OCI-LY7 (cell line): ENCODE measurements around the gene DST. TPM values are rescaled to one million over a fixed set of nuclear protein-coding genes. Genes with fewer than 3 reads are reported as not detected.

Experiments
- Bru-seq: library from RNA; stranded (reverse); fragments of 400-500 nt; gene quantifications from one replicate; lab custom pipeline; 2021; lab: Mats Ljungman, UMichigan
- BruChase-seq, 2 experiments: library from RNA; stranded (reverse); fragments of 400-500 nt; gene quantifications; one replicate each; lab custom pipeline; 2021; lab: Mats Ljungman, UMichigan
- BruUV-seq: library from RNA; stranded (reverse); fragments of 400-500 nt; replicated peaks from 2 replicates; lab custom pipeline; 2021; lab: Mats Ljungman, UMichigan
- CTCF ChIA-PET: fragments of 300-600 bp; sonication (Branson Sonifier 250); formaldehyde crosslinking; loops from one replicate; lab custom pipeline; 2022; ENCODE audit warnings: antibody characterized with exemption; ENCODE audit not compliant: unreplicated experiment; lab: Charles Lee
- POLR2A ChIA-PET: fragments of 300-600 bp; sonication (Branson Sonifier 250); formaldehyde crosslinking; loops from one replicate; lab custom pipeline; 2022; ENCODE audit warnings: antibody characterized with exemption; lab: Charles Lee
- DNase-seq: peaks from one replicate; pipeline ENCODE4 v3.0.0-alpha.2; 2015; ENCODE audit warnings: low spot score
- H2AFZ ChIP-seq: fragments of 200-600 bp; sonication (generic), shearing (Covaris generic); 2 replicates; pipeline ENCODE4 v1.6.1; 2014; ENCODE audit warnings: mild to moderate bottlenecking, antibody characterized with exemption, low read length, moderate library complexity
- H3K27ac ChIP-seq: fragments of 200-600 bp; sonication (generic); 2 replicates; pipeline ENCODE4 v1.5.1; 2014; ENCODE audit warnings: mixed run types, low read depth, mild to moderate bottlenecking, moderate library complexity, low read length, inconsistent platforms; ENCODE audit not compliant: poor library complexity, severe bottlenecking
- H3K36me3 ChIP-seq: fragments of 200-600 bp; sonication (generic); 2 replicates; pipeline ENCODE4 v1.6.1; 2014; ENCODE audit warnings: mild to moderate bottlenecking, antibody characterized with exemption, low read length, moderate library complexity, mixed read lengths; ENCODE audit not compliant: insufficient read depth
- H3K4me1 ChIP-seq: fragments of 200-600 bp; sonication (generic); 2 replicates; pipeline ENCODE4 v1.5.1; 2014; ENCODE audit warnings: mild to moderate bottlenecking, low read length; ENCODE audit not compliant: insufficient read depth, poor library complexity, severe bottlenecking
- H3K4me2 ChIP-seq: fragments of 200-600 bp; sonication (generic); 2 replicates; pipeline ENCODE4 v1.6.1; 2014; ENCODE audit warnings: mild to moderate bottlenecking, low read length
- H3K4me3 ChIP-seq: fragments of 200-600 bp; sonication (generic); 2 replicates; pipeline ENCODE4 v1.5.1; 2014; ENCODE audit warnings: mild to moderate bottlenecking, low read depth, low read length; ENCODE audit not compliant: poor library complexity, severe bottlenecking
- H3K79me2 ChIP-seq: fragments of 200-600 bp; sonication (generic); 2 replicates; pipeline ENCODE4 v1.6.1; 2016; ENCODE audit warnings: low read depth, mild to moderate bottlenecking, low read length, moderate library complexity, mixed read lengths; ENCODE audit not compliant: insufficient read depth
- H3K9me2 ChIP-seq: fragments of 200-600 bp; sonication (generic); 2 replicates; pipeline ENCODE4 v1.6.1; 2016; ENCODE audit warnings: mild to moderate bottlenecking, low read length, mixed read lengths; ENCODE audit not compliant: insufficient read depth
- H3K9me3 ChIP-seq: fragments of 200-600 bp; sonication (generic); 2 replicates; pipeline ENCODE4 v1.6.1; 2014; ENCODE audit warnings: mild to moderate bottlenecking, mixed run types, low read length, mixed read lengths
- H4K20me1 ChIP-seq: fragments of 200-600 bp; sonication (generic); 2 replicates; pipeline ENCODE4 v1.6.1; 2014; ENCODE audit warnings: mild to moderate bottlenecking, antibody characterized with exemption, low read length, moderate library complexity, mixed read lengths; ENCODE audit not compliant: insufficient read depth
- EZH2phosphoT487 ChIP-seq: fragments of 200-600 bp; sonication (generic); IDR thresholded peaks from 2 replicates; pipeline ENCODE4 v1.6.1; 2018; ENCODE audit warnings: low read depth, borderline replicate concordance, mild to moderate bottlenecking, mixed run types, antibody characterized with exemption, low read length, moderate library complexity, mixed read lengths
- intact Hi-C: fragments of 100-400 bp; cut with micrococcal nuclease; formaldehyde crosslinking; loops from one replicate; pipeline ENCODE4 v1.10.0; 2022; ENCODE audit not compliant: unreplicated experiment
- long read RNA-seq: library from polyadenylated mRNA; stranded (forward); transcript quantifications from one replicate; pipeline ENCODE4 v2.0.0, GENCODE V29; 2022
- total RNA-seq, 2 experiments: library from RNA; depleted of rRNA in 1 of 2; stranded (reverse); fragments of >200 nt in 1 of 2; shearing (Covaris generic) in 1 of 2; gene quantifications; 2 replicates each; pipeline ENCODE4 v1.2.3, GENCODE V29; 2014 to 2022
- TF ChIP-seq, protein P1 (sequence below): fragments of 200-600 bp; sonication (generic); conservative IDR thresholded peaks from 2 replicates; pipeline ENCODE4 v1.5.1; 2014; ENCODE audit warnings: mild to moderate bottlenecking, antibody characterized with exemption, low read length, moderate library complexity, mixed read lengths

The DST gene
- total RNA-seq (2014; rRNA removed; shearing (Covaris generic)), result 5.0 and 8.4 TPM in 2 replicates
- total RNA-seq (2022), result 19.4 and 19.6 TPM in 2 replicates
- Bru-seq, nascent RNA, result percentile 47 among the genes with signal in this experiment
- percentile 43 among the genes with signal in this experiment for BruChase-seq, experiment 1, labeled RNA remaining after a 6-hour chase
- BruChase-seq, experiment 2, labeled RNA remaining after a 2-hour chase, result percentile 45 among the genes with signal in this experiment
- long read RNA-seq, partial matches to known transcripts, result 0 of 8 reads
- long read RNA-seq, other reads (novel, unspliced or antisense), result 8 of 8 reads

DNA sequence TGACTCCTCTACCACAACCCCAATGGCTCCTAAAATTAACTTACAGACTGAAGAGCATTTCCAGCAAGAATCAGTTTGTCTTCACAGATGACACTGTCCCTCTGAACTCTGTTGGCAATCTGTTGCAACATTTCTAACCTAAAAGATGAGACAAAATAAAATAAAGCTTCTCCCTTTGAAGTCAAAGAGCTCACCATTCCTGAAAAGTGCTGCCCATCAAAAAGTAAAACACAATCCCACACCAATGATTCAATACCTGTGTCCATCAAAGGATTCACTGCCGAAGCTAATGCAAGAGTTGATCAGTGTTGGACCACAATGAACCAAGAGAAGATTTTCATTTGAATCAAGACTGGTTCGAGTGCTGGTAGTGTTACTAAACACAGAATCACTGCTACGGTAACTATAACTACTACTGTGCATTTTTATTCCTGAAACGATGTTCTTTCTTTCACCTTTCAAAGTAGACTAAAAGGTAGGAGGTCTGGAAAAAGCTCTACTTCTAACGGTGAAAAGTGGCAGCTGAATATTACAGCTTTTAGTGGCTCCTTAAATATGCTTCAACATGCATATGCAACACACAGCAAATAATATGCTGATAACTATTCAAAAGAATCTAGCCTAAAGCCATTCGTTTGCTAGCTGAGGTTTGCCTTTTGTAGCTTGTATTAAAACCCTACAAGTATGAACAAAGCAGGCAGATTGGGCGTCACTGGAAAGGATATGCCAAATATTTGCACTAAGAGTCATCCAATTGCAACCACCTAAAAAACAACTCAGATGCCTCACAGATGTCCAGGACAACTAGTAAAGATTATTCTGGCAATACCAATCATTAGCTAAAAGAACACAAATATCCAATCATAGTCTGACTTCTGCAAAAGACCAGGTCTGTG, at the start of gene DST:
Gene DST, minus strand, starts transcription at position 524 of the 896 bp plus-strand sequence.
- Histone ChIP-seq H2AFZ (no peak within 1 kb of the TSS), H3K9me3 (no peaks in the 10 kb centered on the region), H3K4me3 (no peak within 1 kb of the TSS), H3K79me2 (no peaks in the 10 kb centered on the region), H3K4me2 (no peak within 1 kb of the TSS), H4K20me1 (no peaks in the 10 kb centered on the region; the same call in 1 of the 2 replicates), H3K36me3 (no peaks in the 10 kb centered on the region), H3K27ac (no peak within 1 kb of the TSS), H3K9me2 (no peaks in the 10 kb centered on the region), H3K4me1 (no peaks in the 10 kb centered on the region)
- ChIA-PET POLR2A (no interaction called here), CTCF (interaction anchor here (0.8 kb wide), 1 partner anchor 36 kb away, joined by 3 read pairs; no protein-coding TSS in a partner anchor)
- no peak for DNase-seq
- no peak for TF ChIP-seq EZH2phosphoT487
- TF ChIP-seq, protein P1, sequence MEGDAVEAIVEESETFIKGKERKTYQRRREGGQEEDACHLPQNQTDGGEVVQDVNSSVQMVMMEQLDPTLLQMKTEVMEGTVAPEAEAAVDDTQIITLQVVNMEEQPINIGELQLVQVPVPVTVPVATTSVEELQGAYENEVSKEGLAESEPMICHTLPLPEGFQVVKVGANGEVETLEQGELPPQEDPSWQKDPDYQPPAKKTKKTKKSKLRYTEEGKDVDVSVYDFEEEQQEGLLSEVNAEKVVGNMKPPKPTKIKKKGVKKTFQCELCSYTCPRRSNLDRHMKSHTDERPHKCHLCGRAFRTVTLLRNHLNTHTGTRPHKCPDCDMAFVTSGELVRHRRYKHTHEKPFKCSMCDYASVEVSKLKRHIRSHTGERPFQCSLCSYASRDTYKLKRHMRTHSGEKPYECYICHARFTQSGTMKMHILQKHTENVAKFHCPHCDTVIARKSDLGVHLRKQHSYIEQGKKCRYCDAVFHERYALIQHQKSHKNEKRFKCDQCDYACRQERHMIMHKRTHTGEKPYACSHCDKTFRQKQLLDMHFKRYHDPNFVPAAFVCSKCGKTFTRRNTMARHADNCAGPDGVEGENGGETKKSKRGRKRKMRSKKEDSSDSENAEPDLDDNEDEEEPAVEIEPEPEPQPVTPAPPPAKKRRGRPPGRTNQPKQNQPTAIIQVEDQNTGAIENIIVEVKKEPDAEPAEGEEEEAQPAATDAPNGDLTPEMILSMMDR, result no peak
- BruUV-seq, result no TSS peak
- intact Hi-C loops, result no loop called here

DNA sequence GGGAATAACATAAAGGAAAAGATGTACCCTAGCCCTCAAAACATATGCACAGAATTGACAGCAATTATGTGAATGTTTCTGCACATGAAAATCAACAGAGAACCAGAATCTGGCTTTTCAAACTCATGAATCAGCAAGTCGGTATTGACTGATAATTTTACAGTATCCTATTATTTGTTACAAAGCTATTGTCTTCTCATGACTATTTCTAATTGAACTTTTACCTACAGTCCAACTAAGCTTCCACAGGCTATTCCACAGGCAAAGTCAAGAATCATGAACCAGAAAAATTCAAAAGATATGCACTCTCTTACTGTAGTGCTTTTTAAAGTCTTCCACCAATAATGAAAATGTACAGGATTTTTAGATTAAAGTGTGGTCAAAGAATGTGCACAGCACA, 49.1 kb upstream of the DST start:
- H3K4me2 ChIP-seq, result no peak overlapping the region

More for the DNA sequence above, 49.1 kb upstream of the DST start:
- Histone ChIP-seq H4K20me1 (no peaks in the 10 kb centered on the region), H3K36me3 (no peaks in the 10 kb centered on the region), H3K27ac (no peak overlapping the region), H3K79me2 (no peaks in the 10 kb centered on the region), H3K9me2 (no peaks in the 10 kb centered on the region), H3K4me1 (no peaks in the 10 kb centered on the region), H3K9me3 (no peaks in the 10 kb centered on the region), H2AFZ (no peak overlapping the region), H3K4me3 (no peak overlapping the region)
- ChIA-PET CTCF (no interaction called here), POLR2A (interaction anchor here (1.9 kb wide), 1 partner anchor 16 kb away, joined by 11 read pairs; no protein-coding TSS in a partner anchor)
- intact Hi-C loops, result no loop called here
- TF ChIP-seq EZH2phosphoT487, result no peak
- TF ChIP-seq, protein P1, result no peak
- no TSS peak for BruUV-seq
- DNase-seq, result no peak
